Measurements from ENCODE around the gene ZMIZ1.

Gene ZMIZ1

GRCh38 chr10:79191951-79192676, 123.3 kb downstream of the ZMIZ1 start:
- DNase-seq = no peak

- no peak for DNase-seq
Measured at GRCh38 chr10:79192677-79193003, 123.9 kb downstream of the ZMIZ1 start.

GRCh38 chr10:79193694-79194382, 125.1 kb downstream of the ZMIZ1 start:
- DNase-seq = no peak

GRCh38 chr10:79195091-79195923, 126.5 kb downstream of the ZMIZ1 start:
- peak; percentile 74 for DNase-seq

GRCh38 chr10:79196470-79197461, 128.0 kb downstream of the ZMIZ1 start:
- peak; percentile 59 for DNase-seq

GRCh38 chr10:79197558-79197957, 128.8 kb downstream of the ZMIZ1 start:
- no peak for DNase-seq

GRCh38 chr10:79200346-79200745, 131.6 kb downstream of the ZMIZ1 start:
- no peak for DNase-seq

- DNase-seq = no peak
Measured at GRCh38 chr10:79201706-79202105, 132.9 kb downstream of the ZMIZ1 start.

- DNase-seq = peak; percentile 59
Measured at GRCh38 chr10:79202188-79203013, 133.6 kb downstream of the ZMIZ1 start.

- no peak for DNase-seq
Measured at GRCh38 chr10:79203014-79203644, 134.4 kb downstream of the ZMIZ1 start.

GRCh38 chr10:79203833-79204232, 135.1 kb downstream of the ZMIZ1 start:
- no peak for DNase-seq

- no peak for DNase-seq
Measured at GRCh38 chr10:79206300-79207095, 137.7 kb downstream of the ZMIZ1 start.

- DNase-seq = no peak
Measured at GRCh38 chr10:79207096-79207357, 138.3 kb downstream of the ZMIZ1 start.

- DNase-seq = no peak
Measured at GRCh38 chr10:79207726-79208125, 139.0 kb downstream of the ZMIZ1 start.

GRCh38 chr10:79208251-79208983, 139.7 kb downstream of the ZMIZ1 start:
- DNase-seq = no peak

GRCh38 chr10:79209340-79209739, 140.6 kb downstream of the ZMIZ1 start:
- no peak for DNase-seq

GRCh38 chr10:79209831-79210230, 141.1 kb downstream of the ZMIZ1 start:
- no peak for DNase-seq

- DNase-seq = no peak
Measured at GRCh38 chr10:79210672-79211071, 141.9 kb downstream of the ZMIZ1 start.

GRCh38 chr10:79211616-79212015, 142.8 kb downstream of the ZMIZ1 start:
- no peak for DNase-seq

- DNase-seq = no peak
Measured at GRCh38 chr10:79215531-79215930, 146.8 kb downstream of the ZMIZ1 start.

All from inflammatory macrophage treated with lipopolysaccharide for 4 hours (primary cell).